HG03521 (cell line): ENCODE measurements around the gene F10.

Source experiments
- ATAC-seq: cut with Tn5 transposase; IDR thresholded peaks from one replicate; pipeline ENCODE4 v1.9.1; 2021; ENCODE audit warnings: mild to moderate bottlenecking, moderate library complexity; ENCODE audit not compliant: unreplicated experiment

F10 gene

GRCh38 chr13:113129921-113130750 is 7.5 kb downstream of the F10 start:
- no peak for ATAC-seq

- no peak for ATAC-seq
Observed at GRCh38 chr13:113135281-113135760, 12.7 kb downstream of the F10 start.

GRCh38 chr13:113137691-113138298 is 15.2 kb downstream of the F10 start:
- no peak for ATAC-seq

DNA sequence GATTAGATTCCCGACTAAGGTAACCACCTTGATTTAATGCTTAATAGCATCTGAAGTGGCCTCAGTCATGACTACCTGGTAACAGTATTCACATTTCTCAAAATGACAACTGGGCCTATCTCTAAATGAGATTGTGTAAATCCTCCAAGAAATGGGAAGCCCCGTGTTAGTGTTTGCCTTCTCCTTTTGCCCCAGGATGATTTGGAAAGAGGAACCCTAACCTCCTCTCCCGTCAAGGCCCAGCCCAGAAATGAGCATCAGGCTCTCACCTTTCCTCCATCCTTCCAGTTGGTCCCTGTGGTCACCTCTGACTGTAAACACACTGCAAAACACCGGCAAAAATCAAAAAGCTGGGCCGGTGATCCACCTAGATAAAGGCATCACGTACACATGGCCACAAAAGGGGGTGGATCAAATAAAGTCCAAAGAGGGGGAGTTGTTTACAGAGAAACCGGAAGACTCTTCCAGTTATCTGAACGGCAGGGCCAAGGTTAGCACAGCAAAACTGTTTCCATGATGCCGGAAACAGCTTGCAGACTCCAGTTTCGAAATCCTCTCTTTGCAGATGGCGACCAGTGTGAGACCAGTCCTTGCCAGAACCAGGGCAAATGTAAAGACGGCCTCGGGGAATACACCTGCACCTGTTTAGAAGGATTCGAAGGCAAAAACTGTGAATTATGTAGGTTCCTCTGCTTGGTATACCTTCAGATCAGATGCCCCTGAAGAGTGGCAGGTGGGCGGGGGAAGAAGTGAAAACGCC is 16.4 kb downstream of the F10 start:
- no peak for ATAC-seq

- ATAC-seq = no peak
Observed at GRCh38 chr13:113139577-113139976, 17.0 kb downstream of the F10 start.

DNA sequence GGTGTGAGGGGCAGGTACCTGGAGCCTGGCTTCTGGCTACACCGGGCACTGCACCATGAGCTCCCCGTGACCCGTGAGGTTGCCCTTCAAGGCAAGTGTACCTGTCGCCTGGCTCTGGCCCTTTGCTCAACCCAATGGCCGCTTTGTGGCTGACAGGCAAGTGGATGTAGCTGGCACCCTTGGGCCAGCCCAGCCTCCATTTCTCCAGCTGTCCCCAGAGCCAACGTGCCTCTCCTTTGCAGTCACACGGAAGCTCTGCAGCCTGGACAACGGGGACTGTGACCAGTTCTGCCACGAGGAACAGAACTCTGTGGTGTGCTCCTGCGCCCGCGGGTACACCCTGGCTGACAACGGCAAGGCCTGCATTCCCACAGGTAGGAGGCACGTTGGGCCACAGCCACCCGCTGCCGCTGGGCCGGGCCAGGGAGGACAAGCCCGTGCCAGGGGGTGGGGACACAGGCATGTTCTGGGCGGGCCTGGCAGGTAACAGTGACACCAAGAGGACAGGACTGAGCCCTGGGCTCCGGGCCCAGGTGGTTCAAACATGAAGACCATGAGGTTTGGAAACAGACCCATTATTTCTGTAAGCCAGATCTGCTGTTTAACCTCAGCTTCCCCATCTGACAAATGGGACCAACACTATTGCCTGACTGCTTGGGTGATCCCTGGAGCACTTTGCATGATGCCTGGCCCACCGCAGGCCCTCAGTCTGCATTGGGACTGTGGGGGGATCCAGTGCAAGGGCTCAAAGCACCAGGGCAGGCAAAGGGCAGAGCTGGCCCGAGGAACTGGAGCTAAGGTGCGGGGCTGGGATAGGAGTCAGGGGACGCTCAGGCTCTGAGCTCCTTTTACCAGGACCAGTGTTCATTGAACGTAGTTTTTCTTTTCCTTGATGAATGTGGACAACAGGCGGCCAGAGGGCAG is 18.3 kb downstream of the F10 start:
- no peak for ATAC-seq

DNA sequence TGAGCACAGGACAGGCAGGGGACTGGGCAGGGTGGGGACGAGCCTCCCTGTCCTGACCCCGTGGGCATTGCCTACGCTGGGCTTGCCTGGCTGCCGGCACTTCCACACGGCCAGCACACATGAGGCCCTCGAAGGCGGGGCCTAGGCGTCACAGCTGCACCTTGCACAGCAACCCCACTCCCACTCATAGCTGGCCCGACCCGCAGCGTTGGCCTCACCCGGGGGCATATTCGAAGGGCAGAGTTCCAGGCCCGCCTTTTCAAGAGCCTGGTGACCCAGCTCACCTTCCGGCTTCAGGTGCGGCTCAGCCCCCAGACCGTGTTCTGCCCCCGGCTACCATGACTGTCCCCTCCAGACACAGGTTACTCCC is 19.0 kb downstream of the F10 start:
- ATAC-seq = no peak

DNA sequence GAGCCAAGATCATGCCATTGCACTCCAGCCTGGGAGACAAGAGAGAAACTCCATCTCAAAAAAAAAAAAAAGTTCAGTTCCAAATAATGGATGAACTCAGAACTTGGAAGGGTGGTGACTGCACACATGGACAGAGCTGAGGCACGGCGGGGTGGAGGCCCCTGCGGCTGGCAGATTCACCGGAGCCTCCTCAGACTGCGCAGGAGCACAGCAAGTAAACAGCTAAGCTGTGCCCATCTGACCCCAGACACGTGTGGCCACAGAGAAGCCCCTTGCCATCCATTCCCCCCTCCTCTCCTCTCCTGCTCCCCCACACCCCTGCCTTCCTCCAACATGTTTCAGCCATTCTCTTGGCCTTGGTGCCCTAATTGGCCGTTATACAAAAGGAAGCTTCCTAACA is 20.3 kb downstream of the F10 start:
- no peak for ATAC-seq

GRCh38 chr13:113143466-113144254 is 21.1 kb downstream of the F10 start:
- ATAC-seq = no peak

DNA sequence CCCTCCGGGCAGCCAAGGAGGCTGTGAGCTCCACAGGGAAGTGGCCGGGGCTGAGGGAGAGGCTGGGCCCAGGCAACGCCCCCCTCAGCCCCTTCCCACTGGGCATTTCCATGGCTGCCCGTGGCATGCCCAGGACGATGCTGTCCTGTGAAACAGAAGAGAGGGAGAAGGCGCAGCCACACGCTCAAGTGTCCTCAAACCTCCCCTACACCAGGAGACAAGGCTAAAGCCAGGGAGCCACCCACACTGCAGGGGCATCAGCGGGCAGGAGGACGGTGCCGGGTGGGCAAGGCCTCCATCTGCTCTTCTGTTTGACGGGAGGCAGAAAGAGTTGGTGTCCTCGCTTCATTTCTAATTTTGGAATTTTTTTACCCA is 21.6 kb downstream of the F10 start:
- ATAC-seq = no peak

DNA sequence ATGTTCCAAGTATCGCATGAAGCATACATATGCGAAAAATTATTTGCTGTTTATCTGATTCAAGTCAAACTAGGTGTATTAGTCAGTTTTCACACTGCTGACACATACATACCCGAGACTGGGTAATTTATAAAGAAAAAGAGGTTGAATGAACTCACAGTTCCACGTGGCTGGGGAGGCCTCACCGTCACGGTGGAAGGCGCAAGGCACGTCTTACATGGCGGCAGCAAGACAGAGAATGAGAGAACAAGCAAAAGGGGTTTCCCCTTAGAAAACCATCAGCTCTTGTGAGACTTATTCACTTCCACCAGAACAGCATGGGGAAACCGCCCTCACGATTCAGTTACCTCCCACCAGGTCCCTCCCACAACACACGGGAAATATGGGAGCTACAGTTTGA is 22.9 kb downstream of the F10 start:
- no peak for ATAC-seq

- no peak for ATAC-seq
Observed at GRCh38 chr13:113145911-113146598, 23.5 kb downstream of the F10 start.

GRCh38 chr13:113146750-113147149 is 24.2 kb downstream of the F10 start:
- ATAC-seq = no peak

GRCh38 chr13:113147206-113147605 is 24.6 kb downstream of the F10 start:
- no peak for ATAC-seq

DNA sequence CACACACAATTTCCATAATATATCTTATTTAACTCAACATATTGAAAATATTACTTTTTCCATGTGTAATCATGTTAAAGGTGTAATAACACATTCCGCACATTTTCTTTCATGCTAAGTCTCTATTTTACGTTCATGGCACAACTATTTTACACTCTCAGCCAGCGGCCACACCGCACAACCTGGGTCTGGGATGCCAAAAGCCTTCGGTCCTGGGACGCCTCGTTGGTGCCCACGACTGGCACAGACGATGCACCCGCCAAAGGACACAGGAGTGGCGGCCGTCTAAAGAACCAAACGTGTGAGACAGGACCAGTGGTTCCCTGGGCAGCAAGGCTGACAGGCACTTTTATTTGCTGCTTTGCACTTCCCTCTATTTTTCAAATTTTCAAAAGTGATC is 25.8 kb downstream of the F10 start:
- no peak for ATAC-seq

DNA sequence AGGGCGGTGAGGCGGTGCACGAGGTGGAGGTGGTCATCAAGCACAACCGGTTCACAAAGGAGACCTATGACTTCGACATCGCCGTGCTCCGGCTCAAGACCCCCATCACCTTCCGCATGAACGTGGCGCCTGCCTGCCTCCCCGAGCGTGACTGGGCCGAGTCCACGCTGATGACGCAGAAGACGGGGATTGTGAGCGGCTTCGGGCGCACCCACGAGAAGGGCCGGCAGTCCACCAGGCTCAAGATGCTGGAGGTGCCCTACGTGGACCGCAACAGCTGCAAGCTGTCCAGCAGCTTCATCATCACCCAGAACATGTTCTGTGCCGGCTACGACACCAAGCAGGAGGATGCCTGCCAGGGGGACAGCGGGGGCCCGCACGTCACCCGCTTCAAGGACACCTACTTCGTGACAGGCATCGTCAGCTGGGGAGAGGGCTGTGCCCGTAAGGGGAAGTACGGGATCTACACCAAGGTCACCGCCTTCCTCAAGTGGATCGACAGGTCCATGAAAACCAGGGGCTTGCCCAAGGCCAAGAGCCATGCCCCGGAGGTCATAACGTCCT is 26.4 kb downstream of the F10 start:
- ATAC-seq = no peak

DNA sequence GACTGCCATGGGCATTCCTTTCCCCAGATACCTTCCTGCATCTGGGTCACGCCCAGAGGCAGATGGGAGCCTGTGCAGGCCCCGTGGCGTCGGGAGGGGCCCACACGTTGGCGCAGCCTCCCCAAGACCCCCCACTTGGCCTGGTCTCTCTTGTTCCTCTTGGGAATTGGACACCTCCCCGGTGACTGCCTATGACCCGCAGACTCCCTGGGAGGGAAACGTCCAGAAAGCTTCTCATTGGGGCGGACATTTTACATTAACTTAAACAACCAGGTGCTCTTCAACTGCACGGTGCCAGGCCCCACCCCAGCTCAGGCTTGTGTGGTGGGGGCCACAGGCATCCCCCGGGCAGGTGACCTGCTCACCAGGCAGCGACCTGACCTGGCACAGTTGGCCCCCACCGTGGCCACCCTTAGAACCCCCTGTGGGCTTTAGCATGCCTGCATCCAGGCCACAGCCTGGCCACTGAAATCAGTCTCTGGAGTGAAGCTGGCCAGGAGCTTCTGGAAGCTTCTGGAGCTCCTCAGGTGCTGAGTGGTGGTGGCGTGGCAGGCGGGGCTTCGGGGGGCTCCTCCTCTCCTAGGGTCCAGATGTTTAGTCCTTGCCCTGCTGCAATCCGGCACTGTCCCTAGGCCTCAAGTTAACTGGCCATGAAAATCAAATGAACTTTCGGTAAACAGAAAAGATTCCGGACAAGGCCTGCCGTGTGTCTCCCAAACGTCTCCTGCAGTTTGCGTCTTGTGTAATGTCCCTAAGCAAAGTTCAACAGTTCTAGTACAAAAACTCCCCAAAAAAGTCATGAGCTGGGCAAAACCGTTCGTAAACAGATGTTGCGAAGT is 27.3 kb downstream of the F10 start:
- no peak for ATAC-seq
